H9 (cell line): ENCODE measurements around the gene SLC15A3. TPM values are rescaled to one million over a fixed set of nuclear protein-coding genes. Genes with fewer than 3 reads are reported as not detected.

Experiments
- DNase-seq: peaks from one replicate; pipeline ENCODE4 v3.0.0-alpha.2; 2017
- H2AFZ ChIP-seq: one replicate; pipeline ENCODE4 v1.6.1; 2013; ENCODE audit warnings: mild to moderate bottlenecking, low read length, control low read depth, moderate library complexity
- H2AK5ac ChIP-seq: 2 replicates; pipeline ENCODE4 v1.6.1; 2013; ENCODE audit warnings: low read length, control low read depth, mixed read lengths; ENCODE audit not compliant: insufficient read length
- H2BK120ac ChIP-seq: one replicate; pipeline ENCODE4 v1.6.1; 2013; ENCODE audit warnings: low read depth, mild to moderate bottlenecking, low read length, control low read depth, inconsistent platforms; ENCODE audit not compliant: poor library complexity, severe bottlenecking
- H2BK12ac ChIP-seq: 2 replicates; pipeline ENCODE4 v1.6.1; 2013; ENCODE audit warnings: low read length, control low read depth, mixed read lengths, low read depth; ENCODE audit not compliant: insufficient read length
- H2BK15ac ChIP-seq: 2 replicates; pipeline ENCODE4 v1.6.1; 2013; ENCODE audit warnings: low read depth, low read length, control low read depth
- H2BK20ac ChIP-seq: one replicate; pipeline ENCODE4 v1.6.1; 2013; ENCODE audit warnings: low read depth, mild to moderate bottlenecking, low read length, control low read depth, inconsistent platforms; ENCODE audit not compliant: poor library complexity, severe bottlenecking
- H2BK5ac ChIP-seq: 2 replicates; pipeline ENCODE4 v1.6.1; 2013; ENCODE audit warnings: low read length, control low read depth, mixed read lengths; ENCODE audit not compliant: insufficient read length
- H3K14ac ChIP-seq: 2 replicates; pipeline ENCODE4 v1.6.1; 2013; ENCODE audit warnings: low read length, control low read depth; ENCODE audit not compliant: insufficient read depth
- H3K18ac ChIP-seq: 2 replicates; pipeline ENCODE4 v1.6.1; 2013; ENCODE audit warnings: low read depth, mild to moderate bottlenecking, mixed read lengths, low read length, control low read depth; ENCODE audit not compliant: insufficient read length
- H3K23ac ChIP-seq: 2 replicates; pipeline ENCODE4 v1.6.1; 2013; ENCODE audit warnings: low read length, control low read depth, mixed read lengths, low read depth; ENCODE audit not compliant: insufficient read length
- H3K23me2 ChIP-seq: 2 replicates; pipeline ENCODE4 v1.6.1; 2013; ENCODE audit warnings: low read depth, mild to moderate bottlenecking, mixed read lengths, low read length, control low read depth; ENCODE audit not compliant: insufficient read length, poor library complexity, severe bottlenecking
- H3K27ac ChIP-seq: 2 replicates; pipeline ENCODE4 v1.5.1; 2013; ENCODE audit warnings: low read length, control low read depth, mixed read lengths, low read depth; ENCODE audit not compliant: insufficient read length
- H3K27me3 ChIP-seq: 2 replicates; pipeline ENCODE4 v1.6.1; 2013; ENCODE audit warnings: low read length, control low read depth, inconsistent platforms; ENCODE audit not compliant: insufficient read depth
- H3K4ac ChIP-seq: 2 replicates; pipeline ENCODE4 v1.6.1; 2013; ENCODE audit warnings: low read depth, mild to moderate bottlenecking, control low read depth, inconsistent platforms, low read length, moderate library complexity
- H3K4me1 ChIP-seq: 2 replicates; pipeline ENCODE4 v1.6.1; 2013; ENCODE audit warnings: low read length, control low read depth, inconsistent platforms; ENCODE audit not compliant: insufficient read depth
- H3K4me2 ChIP-seq: 2 replicates; pipeline ENCODE4 v1.6.1; 2013; ENCODE audit warnings: low read length, control low read depth, mixed read lengths; ENCODE audit not compliant: insufficient read length, insufficient read depth
- H3K56ac ChIP-seq: 2 replicates; pipeline ENCODE4 v1.6.1; 2013; ENCODE audit warnings: low read depth, mild to moderate bottlenecking, mixed read lengths, low read length, control low read depth; ENCODE audit not compliant: insufficient read length
- H3K79me1 ChIP-seq: 2 replicates; pipeline ENCODE4 v1.6.1; 2013; ENCODE audit warnings: low read depth, mild to moderate bottlenecking, moderate library complexity, low read length, control low read depth, inconsistent platforms; ENCODE audit not compliant: insufficient read depth, poor library complexity, severe bottlenecking
- H3K79me2 ChIP-seq: 2 replicates; pipeline ENCODE4 v1.6.1; 2013; ENCODE audit warnings: low read length, control low read depth, inconsistent platforms; ENCODE audit not compliant: insufficient read depth
- H3K9ac ChIP-seq: 2 replicates; pipeline ENCODE4 v1.6.1; 2013; ENCODE audit warnings: low read length, control low read depth, mixed read lengths; ENCODE audit not compliant: insufficient read length; ENCODE audit errors: extremely low read depth
- H3K9me3 ChIP-seq: one replicate; pipeline ENCODE4 v1.6.1; 2013; ENCODE audit warnings: low read depth, low read length, inconsistent platforms; ENCODE audit not compliant: control insufficient read depth
- H3T11ph ChIP-seq: one replicate; pipeline ENCODE4 v1.6.1; 2013; ENCODE audit warnings: mild to moderate bottlenecking, low read length, control low read depth, inconsistent platforms
- H4K20me1 ChIP-seq: one replicate; pipeline ENCODE4 v1.6.1; 2013; ENCODE audit not compliant: control insufficient read depth, insufficient read length, insufficient read depth
- H4K5ac ChIP-seq: 2 replicates; pipeline ENCODE4 v1.6.1; 2013; ENCODE audit warnings: low read depth, mild to moderate bottlenecking, mixed read lengths, low read length, control low read depth; ENCODE audit not compliant: insufficient read length
- H4K8ac ChIP-seq: replicated peaks from 2 replicates; pipeline ENCODE4 v1.6.1; 2013; ENCODE audit warnings: low read length, control low read depth, mixed read lengths, low read depth; ENCODE audit not compliant: insufficient read length
- H4K91ac ChIP-seq: 2 replicates; pipeline ENCODE4 v1.6.1; 2013; ENCODE audit warnings: low read depth, mild to moderate bottlenecking, moderate library complexity, mixed read lengths, low read length, control low read depth; ENCODE audit not compliant: insufficient read length
- H3K27ac Mint-ChIP-seq, 3 experiments: 2 replicates in 2 of 3; 3 replicates in 1 of 3; pipeline ENCODE4 v1.8.0; 2020 to 2021; ENCODE audit warnings: mixed read lengths in 3 of 3, mild to moderate bottlenecking in 1 of 3, moderate library complexity in 1 of 3
- H3K27me3 Mint-ChIP-seq: 2 replicates; pipeline ENCODE4 v1.8.0; 2021; ENCODE audit warnings: low read depth, mild to moderate bottlenecking, moderate library complexity, mixed read lengths
- H3K36me3 Mint-ChIP-seq, 3 experiments: 2 replicates in 2 of 3; 3 replicates in 1 of 3; pipeline ENCODE4 v1.8.0; 2020 to 2021; ENCODE audit warnings: low read depth in 3 of 3, mixed read lengths in 3 of 3; ENCODE audit not compliant: insufficient read depth in 1 of 3
- H3K4me1 Mint-ChIP-seq, 2 experiments: 2 replicates each; pipeline ENCODE4 v1.8.0; 2020; ENCODE audit warnings: mixed read lengths in 2 of 2
- H3K4me3 Mint-ChIP-seq, 2 experiments: 2 replicates in 1 of 2; 3 replicates in 1 of 2; pipeline ENCODE4 v1.8.0; 2020 to 2021; ENCODE audit warnings: mild to moderate bottlenecking in 2 of 2, mixed read lengths in 2 of 2, moderate library complexity in 1 of 2
- H3K9me3 Mint-ChIP-seq, 2 experiments: 2 replicates in 1 of 2; 3 replicates in 1 of 2; pipeline ENCODE4 v1.8.0; 2020; ENCODE audit warnings: mild to moderate bottlenecking in 2 of 2, mixed read lengths in 2 of 2, moderate library complexity in 1 of 2
- WGBS: extraction: QIAGEN DNeasy Blood & Tissue Kit; methylation state at CpG from one replicate; pipeline ENCODE4 v1.1.7; 2013; ENCODE audit warnings: missing lambda C conversion rate, low lambda C conversion rate, mixed read lengths; ENCODE audit not compliant: insufficient read length; ENCODE audit errors: extremely low coverage; 5-methylcytosine and 5-hydroxymethylcytosine counted together
- total RNA-seq: library from RNA; stranded (reverse); gene quantifications from 2 replicates; pipeline ENCODE4 v1.2.1, GENCODE V29; 2021
- TF ChIP-seq, protein P1 (sequence below): fragments of 200-600 bp; sonication (generic); conservative IDR thresholded peaks from 3 replicates; pipeline ENCODE4 v1.8.0; 2021; ENCODE audit warnings: antibody characterized with exemption, mild to moderate bottlenecking

SLC15A3 gene
- total RNA-seq, 1 experiment from 2014 or later = 7.0 TPM

- no CpG with 5 or more reads among the region's 1 CpG for WGBS
- Histone ChIP-seq H3K79me1 (no peaks in the 10 kb centered on the region), H3K18ac (no peak overlapping the region), H3K27me3 (no peaks in the 10 kb centered on the region), H3K4ac (no peak overlapping the region), H3T11ph (no peak overlapping the region), H3K4me2 (no peak overlapping the region), H2BK5ac (no peak overlapping the region), H3K4me1 (peaks cover 2% of the 10 kb centered on the region), H3K23me2 (peaks cover 22% of the 10 kb centered on the region), H2AK5ac (no peak overlapping the region), H3K9ac (no peak overlapping the region), H2BK20ac (no peak overlapping the region), H3K27ac (no peak overlapping the region), H3K23ac (no peak overlapping the region), H4K5ac (no peak overlapping the region), H2AFZ (no peak overlapping the region), H2BK120ac (no peak overlapping the region), H2BK15ac (no peak overlapping the region), H3K56ac (no peak overlapping the region), H4K91ac (no peak overlapping the region), H4K20me1 (no peaks in the 10 kb centered on the region), H2BK12ac (no peak overlapping the region), H4K8ac (no peak overlapping the region), H3K9me3 (no peaks in the 10 kb centered on the region), H3K14ac (no peak overlapping the region), H3K79me2 (no peaks in the 10 kb centered on the region; the same call in 1 of the 2 replicates)
- no peak overlapping the region for H3K4me3 Mint-ChIP-seq
- peaks cover 5% of the 10 kb centered on the region for H3K27me3 Mint-ChIP-seq
- H3K36me3 Mint-ChIP-seq = peaks cover 15 to 34% (median 20%) of the 10 kb centered on the region in 3 experiments
- peaks cover 38 to 40% of the 10 kb centered on the region in 2 experiments for H3K4me1 Mint-ChIP-seq
- TF ChIP-seq, protein P1, sequence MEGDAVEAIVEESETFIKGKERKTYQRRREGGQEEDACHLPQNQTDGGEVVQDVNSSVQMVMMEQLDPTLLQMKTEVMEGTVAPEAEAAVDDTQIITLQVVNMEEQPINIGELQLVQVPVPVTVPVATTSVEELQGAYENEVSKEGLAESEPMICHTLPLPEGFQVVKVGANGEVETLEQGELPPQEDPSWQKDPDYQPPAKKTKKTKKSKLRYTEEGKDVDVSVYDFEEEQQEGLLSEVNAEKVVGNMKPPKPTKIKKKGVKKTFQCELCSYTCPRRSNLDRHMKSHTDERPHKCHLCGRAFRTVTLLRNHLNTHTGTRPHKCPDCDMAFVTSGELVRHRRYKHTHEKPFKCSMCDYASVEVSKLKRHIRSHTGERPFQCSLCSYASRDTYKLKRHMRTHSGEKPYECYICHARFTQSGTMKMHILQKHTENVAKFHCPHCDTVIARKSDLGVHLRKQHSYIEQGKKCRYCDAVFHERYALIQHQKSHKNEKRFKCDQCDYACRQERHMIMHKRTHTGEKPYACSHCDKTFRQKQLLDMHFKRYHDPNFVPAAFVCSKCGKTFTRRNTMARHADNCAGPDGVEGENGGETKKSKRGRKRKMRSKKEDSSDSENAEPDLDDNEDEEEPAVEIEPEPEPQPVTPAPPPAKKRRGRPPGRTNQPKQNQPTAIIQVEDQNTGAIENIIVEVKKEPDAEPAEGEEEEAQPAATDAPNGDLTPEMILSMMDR = no peak
- DNase-seq = no peak
- H3K27ac Mint-ChIP-seq = no peak overlapping the region
- no peaks in the 10 kb centered on the region; a peak in 1 of 5 replicates for H3K9me3 Mint-ChIP-seq
Observed at GRCh38 chr11:60917267-60917666, 34.7 kb downstream of the SLC15A3 start.
